Fibroblast of lung (primary cell): ENCODE measurements around the gene PDE8B. TPM values are rescaled to one million over a fixed set of nuclear protein-coding genes. Genes with fewer than 3 reads are reported as not detected.

Experiments used
- DNase-seq, 2 donors: peaks; one replicate each; pipeline versions ENCODE4 v3.0.0 to v3.0.0-alpha.2; 2010; ENCODE audit warnings: low read depth in 2 of 2
- H2AFZ ChIP-seq: 2 replicates; pipeline ENCODE4 v1.5.1; 2012; ENCODE audit warnings: low read length, control low read depth, inconsistent platforms
- H3K27ac ChIP-seq: 2 replicates; pipeline ENCODE4 v1.5.1; 2011; ENCODE audit warnings: low read length, control low read depth; ENCODE audit not compliant: insufficient read depth
- H3K27me3 ChIP-seq: 2 replicates; pipeline ENCODE4 v1.5.1; 2011; ENCODE audit warnings: mild to moderate bottlenecking, low read length; ENCODE audit not compliant: control insufficient read depth, insufficient read depth
- H3K36me3 ChIP-seq: 2 replicates; pipeline ENCODE4 v1.5.1; 2011; ENCODE audit warnings: low read length; ENCODE audit not compliant: control insufficient read depth, insufficient read depth
- H3K4me1 ChIP-seq: 2 replicates; pipeline ENCODE4 v1.5.1; 2011; ENCODE audit warnings: low read length; ENCODE audit not compliant: control insufficient read depth, insufficient read depth; ENCODE audit errors: extremely low read depth
- H3K4me2 ChIP-seq: 2 replicates; pipeline ENCODE4 v1.5.1; 2011; ENCODE audit warnings: low read length, control low read depth; ENCODE audit not compliant: insufficient read depth; ENCODE audit errors: extremely low read depth
- H3K4me3 ChIP-seq, 4 experiments: fragments of 200-600 bp in 1 of 4; sonication (generic) in 1 of 4; replicated peaks in 1 of 4; 2 replicates each; pipeline ENCODE4 v1.5.1; 2011 to 2016; ENCODE audit warnings: low read length in 4 of 4, low read depth in 3 of 4, mild to moderate bottlenecking in 3 of 4, control low read depth in 2 of 4, inconsistent platforms in 1 of 4, mixed read lengths in 1 of 4; ENCODE audit not compliant: insufficient read depth in 1 of 4; ENCODE audit errors: control extremely low read depth in 1 of 4
- H3K79me2 ChIP-seq: 2 replicates; pipeline ENCODE4 v1.5.1; 2012; ENCODE audit warnings: mild to moderate bottlenecking, low read length, inconsistent platforms; ENCODE audit not compliant: control insufficient read depth, insufficient read depth
- H3K9ac ChIP-seq: 2 replicates; pipeline ENCODE4 v1.5.1; 2011; ENCODE audit warnings: mild to moderate bottlenecking, low read length, control low read depth; ENCODE audit not compliant: insufficient read depth
- H3K9me3 ChIP-seq: 2 replicates; pipeline ENCODE4 v1.5.1; 2012; ENCODE audit warnings: low read depth, low read length; ENCODE audit not compliant: control insufficient read depth, insufficient read depth
- H4K20me1 ChIP-seq: 2 replicates; pipeline ENCODE4 v1.5.1; 2011; ENCODE audit warnings: low read length; ENCODE audit not compliant: control insufficient read depth, insufficient read depth; ENCODE audit errors: extremely low read depth
- EZH2 ChIP-seq: IDR thresholded peaks from 2 replicates; pipeline ENCODE4 v1.5.1; 2012; ENCODE audit warnings: low read length, control low read depth, mild to moderate bottlenecking; ENCODE audit errors: missing control alignments
- polyA plus RNA-seq, 2 donors: library from polyadenylated mRNA; depleted of rRNA in 1 of 2; stranded (reverse) in 1 of 2; unstranded in 1 of 2; fragments of >200 nt; gene quantifications; 2 replicates each; pipeline ENCODE4 v1.2.1, GENCODE V29; 2011 to 2012; ENCODE audit warnings: missing spikeins in 1 of 2
- total RNA-seq: library from RNA; depleted of rRNA; stranded (reverse); fragments of >200 nt; gene quantifications from 2 replicates; pipeline ENCODE4 v1.2.1, GENCODE V29; 2014
- TF ChIP-seq, protein P1 (sequence below), 2 donors: IDR thresholded peaks in 1 of 2; conservative IDR thresholded peaks in 1 of 2; 1 replicate in 1 of 2; 2 replicates in 1 of 2; pipeline ENCODE4 v1.5.1; 2011 to 2012; ENCODE audit warnings: low read length in 2 of 2, control low read depth in 1 of 2, inconsistent platforms in 1 of 2, low read depth in 1 of 2, mild to moderate bottlenecking in 1 of 2

Gene PDE8B
- total and polyA plus RNA-seq, 2 donors (not counting 1 experiment from before 2014, with no cell fraction given) = 0.17 to 0.18 TPM

DNA sequence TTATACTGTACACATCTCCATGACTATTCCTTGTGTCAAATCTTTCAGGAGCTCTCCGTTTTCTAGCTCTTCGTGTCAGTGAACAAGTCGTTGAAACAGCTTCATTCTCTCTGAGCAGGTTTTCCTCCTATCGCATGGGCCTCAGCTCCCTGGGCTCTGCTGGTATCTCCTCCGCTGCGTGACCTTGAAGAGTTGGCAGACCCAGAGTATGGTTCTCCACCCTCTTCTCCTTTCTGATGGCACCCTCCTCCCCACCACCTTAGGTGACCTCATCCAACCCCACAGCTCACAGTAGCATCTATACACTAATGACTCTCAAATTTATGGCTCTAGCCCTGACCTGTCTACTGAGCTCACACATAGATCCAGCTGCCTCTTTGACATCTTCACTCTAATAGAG, 36.0 kb upstream of the PDE8B start:
- no peaks in the 10 kb centered on the region for H3K4me1 ChIP-seq
- no peaks in the 10 kb centered on the region for H3K79me2 ChIP-seq
- peaks cover 21% of the 10 kb centered on the region for H3K27me3 ChIP-seq
- TF ChIP-seq, protein P1, sequence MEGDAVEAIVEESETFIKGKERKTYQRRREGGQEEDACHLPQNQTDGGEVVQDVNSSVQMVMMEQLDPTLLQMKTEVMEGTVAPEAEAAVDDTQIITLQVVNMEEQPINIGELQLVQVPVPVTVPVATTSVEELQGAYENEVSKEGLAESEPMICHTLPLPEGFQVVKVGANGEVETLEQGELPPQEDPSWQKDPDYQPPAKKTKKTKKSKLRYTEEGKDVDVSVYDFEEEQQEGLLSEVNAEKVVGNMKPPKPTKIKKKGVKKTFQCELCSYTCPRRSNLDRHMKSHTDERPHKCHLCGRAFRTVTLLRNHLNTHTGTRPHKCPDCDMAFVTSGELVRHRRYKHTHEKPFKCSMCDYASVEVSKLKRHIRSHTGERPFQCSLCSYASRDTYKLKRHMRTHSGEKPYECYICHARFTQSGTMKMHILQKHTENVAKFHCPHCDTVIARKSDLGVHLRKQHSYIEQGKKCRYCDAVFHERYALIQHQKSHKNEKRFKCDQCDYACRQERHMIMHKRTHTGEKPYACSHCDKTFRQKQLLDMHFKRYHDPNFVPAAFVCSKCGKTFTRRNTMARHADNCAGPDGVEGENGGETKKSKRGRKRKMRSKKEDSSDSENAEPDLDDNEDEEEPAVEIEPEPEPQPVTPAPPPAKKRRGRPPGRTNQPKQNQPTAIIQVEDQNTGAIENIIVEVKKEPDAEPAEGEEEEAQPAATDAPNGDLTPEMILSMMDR (conservative IDR thresholded peaks at IDR 0.05 in 1 of 2, IDR thresholded peaks at IDR 0.05 in 1 of 2; ENCODE audit: low read depth in 1 of 2, low read length in 2 of 2) = no peak
- H3K4me2 ChIP-seq = no peak overlapping the region
- no peaks in the 10 kb centered on the region for H3K36me3 ChIP-seq
- no peak overlapping the region for H3K9ac ChIP-seq
- no peak overlapping the region for H2AFZ ChIP-seq
- no peaks in the 10 kb centered on the region for H3K9me3 ChIP-seq
- no peak for DNase-seq
- H3K27ac ChIP-seq = no peak overlapping the region
- no peak overlapping the region for H3K4me3 ChIP-seq
- no peaks in the 10 kb centered on the region for H4K20me1 ChIP-seq

DNA sequence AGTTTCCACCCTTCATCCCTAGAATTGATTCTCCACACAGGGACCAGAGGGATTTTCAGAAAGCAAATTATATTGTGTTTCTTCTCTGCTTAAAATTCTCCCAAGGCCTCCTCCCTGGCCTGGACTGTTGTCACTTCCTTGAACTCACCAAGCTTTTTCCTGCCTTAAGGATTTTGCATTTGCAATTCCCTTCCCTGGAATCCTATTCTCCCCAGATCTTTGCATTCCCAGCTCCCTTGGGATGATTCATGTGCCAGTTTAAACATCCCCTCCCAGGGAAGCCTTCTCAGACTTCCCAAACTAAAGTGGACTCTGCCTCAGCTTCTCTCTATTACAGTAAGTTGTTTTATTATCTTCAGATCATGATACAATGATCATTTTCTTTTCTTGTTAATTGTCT, 35.2 kb upstream of the PDE8B start:
- no peaks in the 10 kb centered on the region for H3K4me1 ChIP-seq
- TF ChIP-seq, protein P1 (conservative IDR thresholded peaks at IDR 0.05 in 1 of 2, IDR thresholded peaks at IDR 0.05 in 1 of 2; ENCODE audit: low read depth in 1 of 2, low read length in 2 of 2) = no peak
- TF ChIP-seq EZH2 = no peak
- H3K9ac ChIP-seq = no peak overlapping the region
- H3K27me3 ChIP-seq = peaks cover 24% of the 10 kb centered on the region
- DNase-seq = no peak
- H4K20me1 ChIP-seq = no peaks in the 10 kb centered on the region
- no peaks in the 10 kb centered on the region for H3K9me3 ChIP-seq
- no peak overlapping the region for H2AFZ ChIP-seq
- no peak overlapping the region for H3K4me2 ChIP-seq
- no peaks in the 10 kb centered on the region for H3K79me2 ChIP-seq
- H3K27ac ChIP-seq = no peak overlapping the region
- no peak overlapping the region for H3K4me3 ChIP-seq
- no peaks in the 10 kb centered on the region for H3K36me3 ChIP-seq

DNA sequence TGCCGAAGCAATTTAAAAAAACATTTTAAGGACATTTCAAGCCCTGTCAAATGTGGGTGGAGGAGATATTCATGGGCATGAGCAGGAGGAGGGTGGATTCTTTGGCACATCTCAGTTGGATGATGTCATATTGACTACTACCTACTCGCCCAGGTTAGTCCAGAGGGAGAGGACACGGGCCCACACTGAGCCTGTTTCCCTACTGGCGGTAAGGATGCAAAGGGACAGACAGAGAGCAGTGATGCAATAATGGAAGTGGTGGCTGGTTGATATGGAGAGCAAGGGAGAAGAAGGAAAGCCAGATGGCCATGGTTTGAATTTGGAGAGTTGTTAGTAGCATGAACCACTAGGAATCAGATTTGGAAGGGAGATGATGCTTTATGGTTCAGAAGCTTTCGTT, 34.1 kb upstream of the PDE8B start:
- H3K4me2 ChIP-seq = no peak overlapping the region
- no peak overlapping the region for H3K9ac ChIP-seq
- no peaks in the 10 kb centered on the region for H4K20me1 ChIP-seq
- TF ChIP-seq, protein P1 (conservative IDR thresholded peaks at IDR 0.05 in 1 of 2, IDR thresholded peaks at IDR 0.05 in 1 of 2; ENCODE audit: low read depth in 1 of 2, low read length in 2 of 2) = no peak
- no peak for TF ChIP-seq EZH2
- H3K79me2 ChIP-seq = no peaks in the 10 kb centered on the region
- no peaks in the 10 kb centered on the region for H3K4me1 ChIP-seq
- no peak for DNase-seq
- no peaks in the 10 kb centered on the region for H3K36me3 ChIP-seq
- no peak overlapping the region for H2AFZ ChIP-seq
- peaks cover 28% of the 10 kb centered on the region for H3K27me3 ChIP-seq
- no peak overlapping the region for H3K4me3 ChIP-seq
- H3K9me3 ChIP-seq = no peaks in the 10 kb centered on the region
- H3K27ac ChIP-seq = no peak overlapping the region
